Measurements from ENCODE around the gene PGPEP1. TPM values are rescaled to one million over a fixed set of nuclear protein-coding genes. Genes with fewer than 3 reads are reported as not detected.

Gene PGPEP1
- total and polyA plus RNA-seq, 2 donors (not counting 3 experiments of a cell fraction or from before 2014, with no cell fraction given), result 9.9 to 27.2 TPM

GRCh38 chr19:18350490-18350889 lies 10.1 kb downstream of the PGPEP1 start:
- H4K20me1 ChIP-seq (replicated peaks; ENCODE audit: control insufficient read depth, extremely low read depth, insufficient read depth, low read length), result no peaks in the 10 kb centered on the region
- intact Hi-C loops (cut with micrococcal nuclease), result no loop called here
- H2AFZ ChIP-seq (ENCODE audit: low read depth, low read length), result no peak overlapping the region
- FAIRE-seq (no peak), DNase-seq (ENCODE audit: low read depth, low spot score) (no peak)
- no TSS peak for BruUV-seq (replicated peaks)
- no peaks in the 10 kb centered on the region for H3K9me1 ChIP-seq (replicated peaks; ENCODE audit: control insufficient read depth, extremely low read depth, insufficient read depth, low read length)
- no peaks in the 10 kb centered on the region for H3K9me3 ChIP-seq (replicated peaks; ENCODE audit: control insufficient read depth, insufficient read depth, low read length)
- CTCF ChIA-PET, result interaction anchor here (0.6 to 4.1 kb wide), 17 partner anchors 9 to 237 kb away, joined by 3 to 160 read pairs (median 8); partner anchors contain the start of genes GDF15, JUND, PGPEP1 and SSBP4
- no peaks in the 10 kb centered on the region for H3K4me1 ChIP-seq (ENCODE audit: control insufficient read depth, extremely low read depth, insufficient read depth, low read length)
- H3K27me3 ChIP-seq (ENCODE audit: control insufficient read depth in 2 of 2, insufficient read depth in 2 of 2, low read length in 2 of 2), result no peaks in the 10 kb centered on the region
- no peaks in the 10 kb centered on the region for H3K79me2 ChIP-seq (ENCODE audit: control insufficient read depth, insufficient read depth, low read length)
- H3K4me2 ChIP-seq (ENCODE audit: insufficient read depth, low read length), result no peak overlapping the region
- H3K27ac ChIP-seq (ENCODE audit: insufficient read depth, low read depth, low read length), result no peak overlapping the region
- H3K9ac ChIP-seq (replicated peaks; ENCODE audit: extremely low read depth, insufficient read depth, low read length), result no peak overlapping the region
- TF ChIP-seq MYC (IDR thresholded peaks at IDR 0.05; ENCODE audit: low read depth, low read length) (no peak), EZH2 (IDR thresholded peaks at IDR 0.05; ENCODE audit: borderline replicate concordance, low read depth, low read length, severe bottlenecking) (no peak), FOS (IDR thresholded peaks at IDR 0.05; ENCODE audit: borderline replicate concordance, insufficient read depth, low read length) (no peak), MAX (IDR thresholded peaks at IDR 0.05; ENCODE audit: insufficient read depth, insufficient read length) (no peak), POLR2A (IDR thresholded peaks at IDR 0.05; ENCODE audit: low read depth, low read length) (no peak), JUN (IDR thresholded peaks at IDR 0.05; ENCODE audit: borderline replicate concordance, insufficient read depth, insufficient read length, low read depth) (no peak), CTCF (IDR thresholded peaks at IDR 0.05; ENCODE audit: extremely low read depth in 1 of 2, insufficient read depth in 1 of 2, low read depth in 1 of 2, low read length in 2 of 2) (no peak)
- no peak overlapping the region for H3K4me3 ChIP-seq (replicated peaks in 1 of 3; ENCODE audit: insufficient read depth in 1 of 3, low read depth in 1 of 3, low read length in 3 of 3)
- dilution Hi-C loops (cut with MboI; ENCODE audit: extremely low pct_ligation_motif_present, low sequenced_read_pairs), result no loop called here
- H3K36me3 ChIP-seq (ENCODE audit: control insufficient read depth in 2 of 2, extremely low read depth in 1 of 2, insufficient read depth in 2 of 2, low read length in 2 of 2), result no peaks in the 10 kb centered on the region
- POLR2A ChIA-PET, result interaction anchor here (1.8 kb wide), 1 partner anchor 35 kb away, joined by 9 read pairs; the partner anchor contains the start of gene GDF15
